ENCODE data around the gene CCT8.
"Not testable (repeated sequence)": the region's sequence is repeated elsewhere in the genome, so short reads cannot be mapped to it uniquely, and the experiment has no call there.

Gene CCT8

DNA sequence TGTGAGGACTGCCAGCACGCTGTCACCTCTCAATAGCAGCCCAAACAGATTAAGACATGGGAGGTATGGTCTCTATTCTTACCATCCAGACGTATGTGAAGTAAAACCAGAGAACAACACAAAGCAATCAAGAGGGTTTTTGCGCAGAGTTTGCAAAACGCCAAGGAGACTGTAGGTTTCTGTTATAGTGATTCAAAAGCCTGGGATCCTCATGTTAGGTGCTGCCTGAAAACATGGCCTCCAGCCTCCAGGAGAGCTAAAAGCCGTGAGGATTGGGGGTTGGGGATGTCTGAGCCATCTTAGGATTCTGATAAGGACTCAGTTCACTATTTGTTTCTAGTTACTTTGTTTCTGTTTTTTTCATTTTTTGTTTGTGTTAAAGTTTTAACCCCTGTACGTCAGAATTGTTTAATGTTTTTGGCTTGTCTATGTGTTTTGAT, 4.2 kb upstream of the CCT8 start:
- no peak overlapping the region for H3K27ac ChIP-seq
- no peak for TF ChIP-seq ZFX (IDR thresholded peaks at IDR 0.05)
- TF ChIP-seq, protein P1, sequence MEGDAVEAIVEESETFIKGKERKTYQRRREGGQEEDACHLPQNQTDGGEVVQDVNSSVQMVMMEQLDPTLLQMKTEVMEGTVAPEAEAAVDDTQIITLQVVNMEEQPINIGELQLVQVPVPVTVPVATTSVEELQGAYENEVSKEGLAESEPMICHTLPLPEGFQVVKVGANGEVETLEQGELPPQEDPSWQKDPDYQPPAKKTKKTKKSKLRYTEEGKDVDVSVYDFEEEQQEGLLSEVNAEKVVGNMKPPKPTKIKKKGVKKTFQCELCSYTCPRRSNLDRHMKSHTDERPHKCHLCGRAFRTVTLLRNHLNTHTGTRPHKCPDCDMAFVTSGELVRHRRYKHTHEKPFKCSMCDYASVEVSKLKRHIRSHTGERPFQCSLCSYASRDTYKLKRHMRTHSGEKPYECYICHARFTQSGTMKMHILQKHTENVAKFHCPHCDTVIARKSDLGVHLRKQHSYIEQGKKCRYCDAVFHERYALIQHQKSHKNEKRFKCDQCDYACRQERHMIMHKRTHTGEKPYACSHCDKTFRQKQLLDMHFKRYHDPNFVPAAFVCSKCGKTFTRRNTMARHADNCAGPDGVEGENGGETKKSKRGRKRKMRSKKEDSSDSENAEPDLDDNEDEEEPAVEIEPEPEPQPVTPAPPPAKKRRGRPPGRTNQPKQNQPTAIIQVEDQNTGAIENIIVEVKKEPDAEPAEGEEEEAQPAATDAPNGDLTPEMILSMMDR (conservative IDR thresholded peaks at IDR 0.05) = no peak

DNA sequence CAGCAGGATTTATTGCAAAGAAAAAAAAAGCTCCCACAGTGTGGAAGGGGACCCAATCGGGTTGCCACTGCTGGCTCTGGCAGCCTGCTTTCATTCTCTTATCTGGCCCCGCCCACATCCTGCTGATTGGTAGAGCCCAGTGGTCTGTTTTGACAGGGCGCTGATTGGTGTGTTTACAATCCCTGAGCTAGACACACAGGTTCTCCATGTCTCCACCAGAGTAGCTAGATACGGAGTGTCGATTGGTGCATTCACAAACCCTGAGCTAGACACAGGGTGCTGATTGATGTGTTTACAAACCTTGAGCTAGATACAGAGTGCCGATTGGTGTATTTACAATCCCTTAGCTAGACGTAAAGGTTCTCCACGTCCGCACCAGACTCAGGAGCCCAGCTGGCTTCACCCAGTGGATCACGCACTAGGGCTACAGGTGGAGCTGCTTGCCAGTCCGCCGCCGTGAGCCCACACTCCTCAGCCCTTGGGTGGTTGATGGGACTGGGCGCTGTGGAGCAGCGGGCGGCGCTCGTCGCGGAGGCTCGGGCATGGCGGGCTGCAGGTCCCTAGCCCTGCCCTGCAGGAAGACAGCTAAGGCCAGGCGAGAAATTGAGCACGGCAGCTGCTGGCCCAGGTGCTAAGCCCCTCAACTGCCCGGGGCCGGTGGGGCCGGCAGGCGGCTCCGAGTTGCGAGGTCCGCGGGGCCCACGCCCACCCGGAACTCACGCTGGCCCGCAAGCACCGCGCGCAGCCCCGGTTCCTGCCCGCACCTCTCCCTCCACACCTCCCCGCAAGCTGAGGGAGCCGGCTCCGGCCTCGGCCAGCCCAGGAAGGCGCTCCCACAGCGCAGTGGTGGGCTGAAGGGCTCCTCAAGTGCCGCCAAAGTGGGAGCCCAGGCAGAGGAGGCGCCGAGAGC, 3.5 kb upstream of the CCT8 start:
- H3K27ac ChIP-seq = not testable (repeated sequence)

DNA sequence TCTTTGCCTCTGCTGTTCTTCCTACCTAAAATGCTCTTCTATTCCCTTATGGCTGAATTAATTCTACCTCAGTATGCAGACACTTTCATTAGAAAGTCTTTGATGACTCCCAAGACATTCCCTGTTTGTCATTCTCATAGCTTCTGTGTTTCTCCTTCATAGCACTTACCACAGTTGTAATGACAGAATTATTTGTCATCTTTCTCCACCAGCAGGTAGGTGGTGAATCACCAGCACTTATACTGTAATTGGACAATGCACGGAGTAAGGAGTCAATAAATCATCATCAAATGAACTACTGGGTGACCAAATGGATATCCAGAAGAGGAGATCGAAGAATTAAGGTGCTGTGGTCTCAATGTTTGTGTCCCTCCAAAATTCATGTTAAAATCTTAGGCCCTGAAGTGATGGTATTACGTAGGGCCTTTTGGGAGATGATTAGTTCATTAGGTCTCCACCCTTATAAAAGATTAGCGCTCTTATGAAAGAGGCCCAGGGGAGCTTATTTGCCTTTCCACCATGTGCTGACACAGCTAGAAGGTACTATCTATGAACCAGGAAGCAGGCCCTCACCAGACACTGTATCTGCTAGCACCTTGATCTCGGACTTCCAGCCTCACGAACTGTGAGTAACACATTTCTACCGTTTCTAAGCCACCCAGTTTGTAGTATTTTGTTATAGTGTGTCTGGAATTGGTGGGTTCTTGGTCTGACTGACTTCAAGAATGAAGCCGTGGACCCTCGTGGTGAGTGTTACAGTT, 2.4 kb upstream of the CCT8 start:
- H3K27ac ChIP-seq = no peak overlapping the region
- TF ChIP-seq, protein P1 (conservative IDR thresholded peaks at IDR 0.05) = no peak
- no peak for TF ChIP-seq ZFX (IDR thresholded peaks at IDR 0.05)

DNA sequence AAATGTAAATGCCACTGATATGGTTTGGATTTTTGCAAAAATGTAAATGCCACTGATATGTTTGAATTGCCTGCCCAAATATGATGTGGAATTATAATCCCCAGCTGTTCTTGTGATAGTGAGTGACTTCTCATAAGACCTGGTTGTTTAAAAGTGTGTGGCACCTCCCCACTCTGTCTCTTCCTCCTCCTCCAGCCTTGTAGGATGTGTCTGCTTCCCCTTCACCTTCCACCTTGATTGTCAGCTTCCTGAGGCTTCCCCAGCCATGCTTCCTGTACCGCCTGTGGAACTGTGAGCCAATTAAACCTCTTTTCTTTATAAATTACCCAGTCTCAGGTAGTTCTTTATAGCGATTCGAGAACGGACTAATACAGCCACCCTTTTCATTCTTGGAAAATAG, 1.3 kb upstream of the CCT8 start:
- TF ChIP-seq, protein P1 (conservative IDR thresholded peaks at IDR 0.05) = no peak
- no peak for TF ChIP-seq ZFX (IDR thresholded peaks at IDR 0.05)
- no peak overlapping the region for H3K27ac ChIP-seq

DNA sequence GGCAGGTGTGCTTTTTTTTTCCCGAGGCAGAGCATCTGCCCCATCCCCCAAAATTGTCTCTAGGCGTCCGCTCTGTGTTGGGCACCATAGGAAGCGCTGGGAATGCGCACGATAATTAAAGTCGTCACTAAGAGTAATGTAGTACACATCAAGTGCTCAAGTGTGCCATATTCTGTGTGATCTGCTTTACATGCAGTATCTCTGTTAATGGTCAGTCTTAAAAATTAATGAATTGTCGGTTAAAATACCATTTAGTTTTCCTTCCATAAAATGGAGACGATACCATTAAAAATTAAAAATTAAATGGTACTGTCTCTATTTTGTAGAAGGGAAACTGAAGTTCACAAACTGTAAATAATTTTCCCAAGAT, 544 bp upstream of the CCT8 start:
- TF ChIP-seq, protein P1 (conservative IDR thresholded peaks at IDR 0.05) = no peak
- no peak for TF ChIP-seq ZFX (IDR thresholded peaks at IDR 0.05)

DNA sequence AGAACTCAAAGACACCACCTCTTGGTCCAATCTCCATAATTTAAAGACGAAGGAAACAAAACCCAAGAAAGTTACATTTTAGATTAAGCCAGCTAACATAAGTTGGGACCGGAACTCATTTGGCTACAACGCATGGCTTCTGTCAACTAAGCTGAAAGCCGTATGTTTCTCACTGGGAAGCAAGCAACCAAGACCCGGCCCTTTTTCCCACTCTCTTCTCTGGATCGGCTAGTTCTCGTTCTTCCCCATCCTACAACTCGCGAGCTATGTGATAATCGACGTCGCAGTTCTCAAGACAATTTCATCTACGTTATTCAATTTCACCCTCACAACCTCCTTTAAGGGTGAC, 601 bp downstream of the CCT8 start:
- TF ChIP-seq, protein P1 (conservative IDR thresholded peaks at IDR 0.05) = no peak
- no peak for TF ChIP-seq ZFX (IDR thresholded peaks at IDR 0.05)
- H3K27ac ChIP-seq = peak overlapping the region; percentile 99

More for the DNA sequence above, 544 bp upstream of the CCT8 start:
- H3K27ac ChIP-seq = peak overlapping the region; percentile 99

DNA sequence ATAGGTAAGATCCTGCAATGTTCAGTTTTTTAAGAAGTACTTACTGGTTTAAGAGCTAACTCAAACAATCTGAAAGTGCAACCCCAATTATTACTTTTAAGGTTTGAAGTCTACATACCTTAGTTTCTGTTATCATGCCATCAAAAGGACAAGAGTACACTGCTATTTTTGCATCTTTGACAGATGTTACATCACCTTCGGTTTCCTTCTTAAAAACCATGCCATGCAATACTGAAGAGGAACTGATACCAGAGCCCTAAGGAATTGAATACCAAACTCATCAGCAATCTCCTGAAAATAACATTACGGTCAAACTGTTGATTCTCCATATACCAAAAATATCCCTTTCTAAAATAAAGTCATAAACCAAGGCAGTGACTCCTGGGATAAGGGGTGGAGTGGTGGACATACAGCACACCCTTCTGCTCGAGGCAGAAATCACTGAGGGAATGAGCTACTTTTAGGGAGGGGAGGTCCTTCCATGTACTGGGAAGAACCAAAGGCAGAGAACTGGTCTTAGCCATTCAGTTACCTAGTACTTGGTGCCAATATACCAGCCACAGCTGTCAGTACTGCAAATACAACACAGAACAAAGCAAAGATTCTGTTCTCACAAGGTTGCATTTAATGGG, 8.5 kb downstream of the CCT8 start:
- H3K27ac ChIP-seq = no peak overlapping the region
- TF ChIP-seq ZFX (IDR thresholded peaks at IDR 0.05) = no peak
- TF ChIP-seq, protein P1 (conservative IDR thresholded peaks at IDR 0.05) = no peak

All from C4-2B (cell line).